CD4-positive, alpha-beta T cell treated with Interferon gamma for 1 hour (primary cell): ENCODE measurements around the gene LAMA4.

Source experiments
- DNase-seq: peaks from one replicate; pipeline ENCODE4 v3.0.0-alpha.2; 2020

The LAMA4 gene

GRCh38 chr6:112253841-112254816, at the start of gene LAMA4:
TSS of gene LAMA4 (minus strand) at chr6:112254567. CDS start at chr6:112254150, 417 bp downstream.
- no peak for DNase-seq

GRCh38 chr6:112302142-112302705, 47.9 kb upstream of the LAMA4 start:
- DNase-seq = no peak

- DNase-seq = no peak
These were observed 46.5 kb upstream of the LAMA4 start for GRCh38 chr6:112300896-112301295.

- no peak for DNase-seq
These were observed 44.5 kb upstream of the LAMA4 start for GRCh38 chr6:112298816-112299281.

- DNase-seq = no peak
These were observed 43.8 kb upstream of the LAMA4 start for GRCh38 chr6:112298021-112298745.

GRCh38 chr6:112296694-112297093, 42.3 kb upstream of the LAMA4 start:
- DNase-seq = no peak

- no peak for DNase-seq
These were observed 41.8 kb upstream of the LAMA4 start for GRCh38 chr6:112296122-112296521.

GRCh38 chr6:112291161-112291762, 36.9 kb upstream of the LAMA4 start:
- no peak for DNase-seq

GRCh38 chr6:112289038-112289566, 34.7 kb upstream of the LAMA4 start:
- no peak for DNase-seq

GRCh38 chr6:112288475-112288874, 34.1 kb upstream of the LAMA4 start:
- DNase-seq = no peak

- no peak for DNase-seq
These were observed 33.3 kb upstream of the LAMA4 start for GRCh38 chr6:112287577-112288225.

GRCh38 chr6:112286500-112287144, 32.3 kb upstream of the LAMA4 start:
- no peak for DNase-seq

- peak; percentile 22 for DNase-seq
These were observed 31.6 kb upstream of the LAMA4 start for GRCh38 chr6:112286010-112286409.

GRCh38 chr6:112284603-112285002, 30.2 kb upstream of the LAMA4 start:
- no peak for DNase-seq

- DNase-seq = no peak
These were observed 29.3 kb upstream of the LAMA4 start for GRCh38 chr6:112283621-112284020.

GRCh38 chr6:112281821-112282615, 27.7 kb upstream of the LAMA4 start:
- no peak for DNase-seq

GRCh38 chr6:112279031-112279935, 24.9 kb upstream of the LAMA4 start:
- DNase-seq = no peak

- DNase-seq = no peak
These were observed 21.0 kb upstream of the LAMA4 start for GRCh38 chr6:112275365-112275764.

GRCh38 chr6:112274774-112275173, 20.4 kb upstream of the LAMA4 start:
- no peak for DNase-seq

- DNase-seq = no peak
These were observed 18.4 kb upstream of the LAMA4 start for GRCh38 chr6:112272799-112273198.
